ENCODE data around the gene KRABD2.
"Not testable (repeated sequence)": the region's sequence is repeated elsewhere in the genome, so short reads cannot be mapped to it uniquely, and the experiment has no call there.

The KRABD2 gene

DNA sequence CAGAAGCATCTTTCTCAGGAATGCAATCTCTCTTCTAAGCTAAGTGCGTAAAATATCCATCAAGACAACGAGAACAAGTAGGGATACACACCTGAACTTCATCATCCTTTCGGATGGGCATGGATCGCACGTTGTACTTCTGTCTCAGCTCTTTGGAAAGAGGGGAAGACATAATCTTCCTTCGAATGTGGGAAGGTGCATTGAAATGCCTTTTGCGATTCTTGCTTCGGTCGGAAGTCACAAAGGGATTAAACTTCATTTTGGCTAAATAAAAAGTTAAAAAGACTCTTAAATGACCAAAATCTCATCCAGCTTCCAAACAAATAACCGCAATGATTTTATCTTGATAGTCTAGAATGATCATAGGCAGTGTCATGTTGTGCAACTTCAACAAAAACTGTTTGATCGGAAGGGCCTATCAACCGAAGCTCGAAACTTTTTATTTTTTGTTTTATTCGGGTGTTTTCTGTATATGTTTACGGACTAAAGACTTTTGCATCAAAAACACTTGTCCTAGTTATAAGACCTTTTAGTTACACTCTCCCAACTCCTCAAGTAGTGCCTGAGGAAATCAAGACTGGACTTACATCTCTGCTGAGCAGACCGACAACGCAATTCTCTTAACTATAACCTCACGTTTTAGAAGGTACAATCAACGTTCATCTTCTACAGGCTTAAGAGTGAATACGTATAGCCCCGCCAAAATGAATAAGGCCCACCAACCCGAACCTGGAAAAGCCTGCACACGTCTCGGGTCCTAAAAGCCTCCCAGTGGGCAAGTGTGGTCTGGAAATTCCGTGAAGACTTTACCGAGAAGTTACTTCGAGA is 5.8 kb upstream of the KRABD2 start:
- peak overlapping the region; percentile 88 for H2AFZ ChIP-seq
- WGBS, 2 experiments (ENCODE audit: low coverage in 1 of 2, low lambda C conversion rate in 2 of 2, missing lambda C conversion rate in 2 of 2), result 16 to 17% methylated on average over 27 of the region's 27 CpGs
- TF ChIP-seq EZH2phosphoT487 (IDR thresholded peaks at IDR 0.05; ENCODE audit: insufficient read depth, low read depth) (no peak), EZH2 (IDR thresholded peaks at IDR 0.05; ENCODE audit: insufficient read depth, poor library complexity, severe bottlenecking) (no peak)
- H3K27ac ChIP-seq, result peak overlapping the region; percentile 75
- H3K4me2 ChIP-seq (ENCODE audit: unreplicated experiment), result peak overlapping the region; percentile 97
- peaks cover 8% of the 10 kb centered on the region; the same call in 1 of the 2 replicates for H4K20me1 ChIP-seq (ENCODE audit: insufficient read depth)
- peak overlapping the region; percentile 95 for H3K4me3 ChIP-seq
- H3K27me3 ChIP-seq (replicated peaks; ENCODE audit: insufficient read depth), result no peaks in the 10 kb centered on the region
- H3F3A ChIP-seq (ENCODE audit: insufficient read depth), result peaks cover 65% of the 10 kb centered on the region
- H3K9ac ChIP-seq, result peak overlapping the region; percentile 96
- H3K4me1 ChIP-seq (ENCODE audit: insufficient read depth), result peaks cover 41% of the 10 kb centered on the region
- no peaks in the 10 kb centered on the region for H3K9me3 ChIP-seq (ENCODE audit: low read depth)
- peaks cover 46% of the 10 kb centered on the region for H3K79me2 ChIP-seq (ENCODE audit: insufficient read depth)
- in situ Hi-C loops (cut with MboI), result no loop called here
- peaks cover 48% of the 10 kb centered on the region for H3K36me3 ChIP-seq (ENCODE audit: low read depth)
- DNase-seq, result peak; percentile 42
- no peaks in the 10 kb centered on the region for H3K9me2 ChIP-seq (ENCODE audit: insufficient read depth)

DNA sequence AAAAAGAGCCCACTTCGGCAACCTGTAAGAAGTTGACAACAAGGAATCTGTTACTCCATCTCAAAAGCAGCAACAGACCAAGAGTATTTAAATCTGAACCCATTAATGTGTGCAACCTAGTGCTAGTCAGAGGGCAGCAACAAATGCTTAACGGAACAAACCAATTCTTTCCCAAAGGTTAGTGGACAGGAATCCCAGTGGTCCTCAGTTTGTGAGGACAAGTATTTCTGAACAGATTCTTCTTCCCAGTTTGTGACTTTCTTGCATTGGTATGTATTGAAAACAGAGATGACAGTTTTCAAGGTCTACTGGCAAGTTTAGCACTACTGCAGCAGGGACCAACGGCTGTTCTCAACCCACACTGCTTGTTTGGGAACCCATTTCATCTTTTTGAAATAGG is 3.5 kb upstream of the KRABD2 start:
- H3K36me3 ChIP-seq (ENCODE audit: low read depth), result peaks cover 52% of the 10 kb centered on the region
- no peaks in the 10 kb centered on the region for H3K9me3 ChIP-seq (ENCODE audit: low read depth)
- no peaks in the 10 kb centered on the region for H3K27me3 ChIP-seq (replicated peaks; ENCODE audit: insufficient read depth)
- H3K79me2 ChIP-seq (ENCODE audit: insufficient read depth), result peaks cover 49% of the 10 kb centered on the region
- peak overlapping the region; percentile 96; the same call in 1 of the 2 replicates for H3K9ac ChIP-seq
- in situ Hi-C loops (cut with MboI), result no loop called here
- 0 out of 2 replicates have a peak overlapping the region, but pooled peaks have one; percentile 75 for H3K27ac ChIP-seq
- H3K4me1 ChIP-seq (ENCODE audit: insufficient read depth), result peaks cover 42% of the 10 kb centered on the region
- H3K4me2 ChIP-seq (ENCODE audit: unreplicated experiment), result peak overlapping the region; percentile 97
- peaks cover 8% of the 10 kb centered on the region; the same call in 1 of the 2 replicates for H4K20me1 ChIP-seq (ENCODE audit: insufficient read depth)
- peak overlapping the region; percentile 95 for H3K4me3 ChIP-seq
- H3K9me2 ChIP-seq (ENCODE audit: insufficient read depth), result no peaks in the 10 kb centered on the region
- no peak for DNase-seq
- 62% methylated on average over 3 of the region's 3 CpGs for WGBS, 2 experiments (ENCODE audit: low coverage in 1 of 2, low lambda C conversion rate in 2 of 2, missing lambda C conversion rate in 2 of 2)
- H3F3A ChIP-seq (ENCODE audit: insufficient read depth), result peaks cover 71% of the 10 kb centered on the region
- no peak overlapping the region for H2AFZ ChIP-seq
- no peak for TF ChIP-seq EZH2phosphoT487 (IDR thresholded peaks at IDR 0.05; ENCODE audit: insufficient read depth, low read depth)
- no peak for TF ChIP-seq EZH2 (IDR thresholded peaks at IDR 0.05; ENCODE audit: insufficient read depth, poor library complexity, severe bottlenecking)

DNA sequence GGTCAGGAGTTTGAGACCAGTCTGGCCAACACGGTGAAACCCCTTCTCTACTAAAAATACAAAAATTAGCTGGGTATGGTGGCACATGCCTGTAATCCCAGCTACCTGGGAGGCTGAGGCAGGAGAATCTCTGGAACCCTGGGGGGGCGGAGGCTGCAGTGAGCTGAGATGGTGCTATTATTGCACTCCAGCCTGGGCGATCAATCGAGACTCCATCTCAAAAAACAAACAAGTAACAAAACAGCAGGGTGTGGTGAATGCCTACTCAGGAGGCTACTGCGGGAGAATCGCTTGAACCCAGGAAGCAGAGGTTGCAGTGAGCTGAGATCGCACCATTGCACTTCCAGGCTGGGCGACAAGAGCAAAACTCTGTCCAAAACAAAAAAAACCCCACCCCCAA is 1.6 kb upstream of the KRABD2 start:
- H4K20me1 ChIP-seq (ENCODE audit: insufficient read depth), result not testable (repeated sequence)
- peaks cover 51% of the 10 kb centered on the region for H3K79me2 ChIP-seq (ENCODE audit: insufficient read depth)

DNA sequence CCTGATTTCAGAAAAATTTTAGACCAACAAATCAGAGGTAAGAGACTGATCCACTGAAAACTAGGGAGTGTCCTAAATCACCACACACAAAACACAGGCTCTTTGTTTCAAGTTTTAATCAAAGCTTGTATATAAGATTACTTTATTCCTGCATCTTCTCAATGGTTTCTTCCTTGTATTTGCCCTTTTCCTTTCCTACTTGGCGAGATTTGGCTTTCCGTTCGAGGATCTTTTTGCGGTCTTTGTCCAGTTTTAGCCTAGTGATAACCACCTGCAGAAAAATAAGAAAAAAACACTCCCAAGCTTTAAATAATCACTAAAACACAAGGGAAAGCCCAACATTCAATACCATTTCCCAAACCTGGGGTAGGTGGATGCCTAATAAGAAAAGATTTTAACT is 918 bp upstream of the KRABD2 start:
- H3K36me3 ChIP-seq (ENCODE audit: low read depth), result peaks cover 52% of the 10 kb centered on the region
- in situ Hi-C loops (cut with MboI), result no loop called here

More for the DNA sequence above, 1.6 kb upstream of the KRABD2 start:
- Histone ChIP-seq H3K36me3 (ENCODE audit: low read depth) (peaks cover 52% of the 10 kb centered on the region), H3K27ac (0 out of 2 replicates have a peak overlapping the region, but pooled peaks have one; percentile 14), H3F3A (ENCODE audit: insufficient read depth) (peaks cover 62% of the 10 kb centered on the region), H3K4me1 (ENCODE audit: insufficient read depth) (peaks cover 33% of the 10 kb centered on the region)
- WGBS, 2 experiments (ENCODE audit: low coverage in 1 of 2, low lambda C conversion rate in 2 of 2, missing lambda C conversion rate in 2 of 2), result 56 to 63% methylated on average over 8 of the region's 8 CpGs
- H3K9ac ChIP-seq; in situ Hi-C loops (cut with MboI); H3K4me2 ChIP-seq (ENCODE audit: unreplicated experiment); H3K9me2 ChIP-seq (ENCODE audit: insufficient read depth); H2AFZ ChIP-seq; H3K4me3 ChIP-seq; H3K27me3 ChIP-seq (replicated peaks; ENCODE audit: insufficient read depth); DNase-seq; H3K9me3 ChIP-seq (ENCODE audit: low read depth): not testable (repeated sequence)

More for the DNA sequence above, 918 bp upstream of the KRABD2 start:
- Histone ChIP-seq H3K27me3 (replicated peaks; ENCODE audit: insufficient read depth) (no peaks in the 10 kb centered on the region), H3F3A (ENCODE audit: insufficient read depth) (peaks cover 57% of the 10 kb centered on the region), H3K27ac (peak overlapping the region; percentile 70), H3K9me2 (ENCODE audit: insufficient read depth) (no peaks in the 10 kb centered on the region), H3K4me1 (ENCODE audit: insufficient read depth) (peaks cover 33% of the 10 kb centered on the region), H3K4me3 (no peak overlapping the region), H3K4me2 (ENCODE audit: unreplicated experiment) (no peak overlapping the region), H4K20me1 (ENCODE audit: insufficient read depth) (peaks cover 8% of the 10 kb centered on the region; the same call in 1 of the 2 replicates), H3K9me3 (ENCODE audit: low read depth) (no peaks in the 10 kb centered on the region), H3K79me2 (ENCODE audit: insufficient read depth) (peaks cover 45% of the 10 kb centered on the region), H3K9ac (no peak overlapping the region), H2AFZ (no peak overlapping the region)
- DNase-seq, result no peak
- 83 to 91% methylated on average over 4 of the region's 4 CpGs for WGBS, 2 experiments (ENCODE audit: low coverage in 1 of 2, low lambda C conversion rate in 2 of 2, missing lambda C conversion rate in 2 of 2)
- TF ChIP-seq EZH2 (IDR thresholded peaks at IDR 0.05; ENCODE audit: insufficient read depth, poor library complexity, severe bottlenecking) (no peak), EZH2phosphoT487 (IDR thresholded peaks at IDR 0.05; ENCODE audit: insufficient read depth, low read depth) (no peak)
